ENCODE results near the gene ANKRD11. TPM values are rescaled to one million over a fixed set of nuclear protein-coding genes. Genes with fewer than 3 reads are reported as not detected.

The ANKRD11 gene
- polyA plus RNA-seq (2013, experiment 1 of 2): 92.2 TPM
- 93.3 TPM for polyA plus RNA-seq (2013, experiment 2 of 2)

- H3K18ac ChIP-seq (ENCODE audit: low read length): peak within 1 kb of the TSS; percentile 100
- no peak within 1 kb of the TSS for H4K5ac ChIP-seq (ENCODE audit: low read length)
- H4K8ac ChIP-seq (ENCODE audit: low read depth, low read length): peak within 1 kb of the TSS; percentile 81
- peak within 1 kb of the TSS; percentile 83 for H3K9ac ChIP-seq (ENCODE audit: low read length)
- WGBS (ENCODE audit: extremely low coverage, insufficient coverage, low lambda C conversion rate): no CpG with 5 or more reads among the region's 96 CpGs
- peaks cover 10% of the 10 kb centered on the region for H3K79me1 ChIP-seq (ENCODE audit: low read length)
- H3K56ac ChIP-seq (ENCODE audit: low read length): peak within 1 kb of the TSS; percentile 87
- peak within 1 kb of the TSS; percentile 72 for H3K27ac ChIP-seq (ENCODE audit: low read depth, low read length)
- H2BK5ac ChIP-seq (ENCODE audit: low read length): no peak within 1 kb of the TSS
- H3K4me2 ChIP-seq (ENCODE audit: low read length): peak within 1 kb of the TSS; percentile 45
- peaks cover 4% of the 10 kb centered on the region for H3K4me1 ChIP-seq (ENCODE audit: control insufficient read depth, low read depth, low read length)
- H3K27me3 ChIP-seq (ENCODE audit: insufficient read depth, low read length, poor library complexity): no peaks in the 10 kb centered on the region
- H3K23ac ChIP-seq (ENCODE audit: low read length): no peak within 1 kb of the TSS
- no peak within 1 kb of the TSS for H2BK15ac ChIP-seq (replicated peaks; ENCODE audit: low read depth)
- H2BK120ac ChIP-seq (ENCODE audit: low read depth, low read length): peak within 1 kb of the TSS; percentile 97
- H3K4ac ChIP-seq (ENCODE audit: low read depth, low read length): peak within 1 kb of the TSS; percentile 100
- H3K4me3 ChIP-seq (ENCODE audit: low read length): peak within 1 kb of the TSS; percentile 89
- no peaks in the 10 kb centered on the region for H3K36me3 ChIP-seq (ENCODE audit: control insufficient read depth, insufficient read depth, low read length)
- peak; percentile 100 for DNase-seq
- H3K79me2 ChIP-seq (ENCODE audit: control insufficient read depth, insufficient read depth, low read length): peaks cover 41% of the 10 kb centered on the region
- no peak within 1 kb of the TSS for H2AK5ac ChIP-seq (ENCODE audit: low read length)
These were observed at the start of gene ANKRD11 for GRCh38 chr16:89490439-89491237. Gene ANKRD11 (minus strand): TSS chr16:89490561. CDS start chr16:89317019, 173,542 bp downstream.

DNA sequence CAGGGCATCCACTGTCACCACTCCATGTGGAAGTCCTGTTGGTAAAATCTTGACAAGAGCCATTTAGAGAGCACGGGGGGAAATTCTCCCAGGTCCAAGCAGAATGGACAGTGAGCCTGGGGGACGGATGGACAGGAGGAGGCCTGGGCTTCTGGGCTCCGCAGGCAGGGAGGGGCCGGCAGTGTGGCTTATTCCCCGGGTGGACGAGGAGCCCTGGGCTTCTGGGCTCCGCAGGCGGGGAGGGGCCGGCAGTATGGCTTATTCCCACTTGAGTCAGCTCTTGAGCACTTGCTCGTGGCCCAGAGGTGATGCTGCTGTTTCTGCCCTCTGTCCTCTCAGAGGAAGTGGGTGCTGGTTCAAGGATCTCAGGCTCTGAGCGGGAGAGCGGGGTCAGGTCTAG lies 47.9 kb upstream of the ANKRD11 start:
- Histone ChIP-seq H3K4me1 (ENCODE audit: control insufficient read depth, low read depth, low read length) (no peaks in the 10 kb centered on the region), H2BK120ac (ENCODE audit: low read depth, low read length) (no peak overlapping the region), H3K9ac (ENCODE audit: low read length) (no peak overlapping the region), H3K36me3 (ENCODE audit: control insufficient read depth, insufficient read depth, low read length) (peaks cover 12% of the 10 kb centered on the region), H3K18ac (ENCODE audit: low read length) (no peak overlapping the region), H3K79me1 (ENCODE audit: low read length) (peaks cover 5% of the 10 kb centered on the region), H3K79me2 (ENCODE audit: control insufficient read depth, insufficient read depth, low read length) (no peaks in the 10 kb centered on the region), H3K56ac (ENCODE audit: low read length) (no peak overlapping the region), H3K23ac (ENCODE audit: low read length) (no peak overlapping the region), H2BK5ac (ENCODE audit: low read length) (no peak overlapping the region), H3K27me3 (ENCODE audit: insufficient read depth, low read length, poor library complexity) (no peaks in the 10 kb centered on the region), H2BK15ac (replicated peaks; ENCODE audit: low read depth) (no peak overlapping the region), H4K5ac (ENCODE audit: low read length) (no peak overlapping the region), H3K4me3 (ENCODE audit: low read length) (no peak overlapping the region), H3K4me2 (ENCODE audit: low read length) (no peak overlapping the region), H3K27ac (ENCODE audit: low read depth, low read length) (no peak overlapping the region), H2AK5ac (ENCODE audit: low read length) (no peak overlapping the region), H3K4ac (ENCODE audit: low read depth, low read length) (no peak overlapping the region), H4K8ac (ENCODE audit: low read depth, low read length) (no peak overlapping the region)
- no peak for DNase-seq
- no CpG with 5 or more reads among the region's 12 CpGs for WGBS (ENCODE audit: extremely low coverage, insufficient coverage, low lambda C conversion rate)

DNA sequence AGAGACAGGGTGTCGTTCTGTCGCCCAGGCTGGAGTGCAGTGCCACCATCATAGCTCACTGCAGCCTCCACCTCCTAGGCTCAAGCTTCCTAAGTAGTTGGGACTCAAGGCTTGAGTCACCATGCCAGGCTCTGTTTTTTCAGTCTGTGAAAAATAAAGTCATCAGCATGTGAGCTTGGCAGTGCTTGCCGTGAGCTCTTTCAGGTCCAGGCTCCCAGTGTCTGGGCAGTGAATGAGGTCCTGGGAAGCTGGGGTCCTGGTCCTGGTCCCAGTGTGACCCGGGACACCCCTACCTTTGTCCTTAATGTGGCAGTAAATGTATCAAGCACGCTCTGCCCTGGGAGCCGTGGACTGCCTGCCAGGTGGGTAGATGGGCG lies 47.2 kb upstream of the ANKRD11 start:
- no peak overlapping the region for H3K4ac ChIP-seq (ENCODE audit: low read depth, low read length)

GRCh38 chr16:89536886-89537548 lies 46.7 kb upstream of the ANKRD11 start:
- H3K56ac ChIP-seq (ENCODE audit: low read length): no peak overlapping the region
- H4K8ac ChIP-seq (ENCODE audit: low read depth, low read length): no peak overlapping the region
- no peaks in the 10 kb centered on the region for H3K27me3 ChIP-seq (ENCODE audit: insufficient read depth, low read length, poor library complexity)
- H3K36me3 ChIP-seq (ENCODE audit: control insufficient read depth, insufficient read depth, low read length): peaks cover 14% of the 10 kb centered on the region
- no peak overlapping the region for H2AK5ac ChIP-seq (ENCODE audit: low read length)
- no peak overlapping the region for H3K18ac ChIP-seq (ENCODE audit: low read length)
- H2BK5ac ChIP-seq (ENCODE audit: low read length): no peak overlapping the region
- no peaks in the 10 kb centered on the region for H3K4me1 ChIP-seq (ENCODE audit: control insufficient read depth, low read depth, low read length)
- no peak overlapping the region for H3K23ac ChIP-seq (ENCODE audit: low read length)
- H3K79me2 ChIP-seq (ENCODE audit: control insufficient read depth, insufficient read depth, low read length): no peaks in the 10 kb centered on the region
- H3K27ac ChIP-seq (ENCODE audit: low read depth, low read length): no peak overlapping the region
- no peak overlapping the region for H3K4me3 ChIP-seq (ENCODE audit: low read length)
- peaks cover 5% of the 10 kb centered on the region for H3K79me1 ChIP-seq (ENCODE audit: low read length)
- H2BK15ac ChIP-seq (replicated peaks; ENCODE audit: low read depth): no peak overlapping the region
- H3K4me2 ChIP-seq (ENCODE audit: low read length): no peak overlapping the region
- H2BK120ac ChIP-seq (ENCODE audit: low read depth, low read length): no peak overlapping the region
- no peak overlapping the region for H4K5ac ChIP-seq (ENCODE audit: low read length)
- whole genome bisulfite sequencing (ENCODE audit: extremely low coverage, insufficient coverage, low lambda C conversion rate): no CpG with 5 or more reads among the region's 36 CpGs
- DNase-seq: no peak
- no peak overlapping the region for H3K9ac ChIP-seq (ENCODE audit: low read length)
- H3K4ac ChIP-seq (ENCODE audit: low read depth, low read length): no peak overlapping the region

More for the DNA sequence above, 47.2 kb upstream of the ANKRD11 start:
- Histone ChIP-seq H3K79me1 (ENCODE audit: low read length) (peaks cover 5% of the 10 kb centered on the region), H2AK5ac (ENCODE audit: low read length) (no peak overlapping the region), H2BK120ac (ENCODE audit: low read depth, low read length) (no peak overlapping the region), H3K23ac (ENCODE audit: low read length) (no peak overlapping the region), H3K9ac (ENCODE audit: low read length) (no peak overlapping the region), H3K79me2 (ENCODE audit: control insufficient read depth, insufficient read depth, low read length) (no peaks in the 10 kb centered on the region), H2BK15ac (replicated peaks; ENCODE audit: low read depth) (no peak overlapping the region), H3K56ac (ENCODE audit: low read length) (no peak overlapping the region), H4K8ac (ENCODE audit: low read depth, low read length) (no peak overlapping the region), H3K36me3 (ENCODE audit: control insufficient read depth, insufficient read depth, low read length) (peaks cover 12% of the 10 kb centered on the region), H2BK5ac (ENCODE audit: low read length) (no peak overlapping the region), H3K4me2 (ENCODE audit: low read length) (no peak overlapping the region), H3K27me3 (ENCODE audit: insufficient read depth, low read length, poor library complexity) (no peaks in the 10 kb centered on the region), H4K5ac (ENCODE audit: low read length) (no peak overlapping the region), H3K18ac (ENCODE audit: low read length) (no peak overlapping the region), H3K27ac (ENCODE audit: low read depth, low read length) (no peak overlapping the region), H3K4me3 (ENCODE audit: low read length) (no peak overlapping the region), H3K4me1 (ENCODE audit: control insufficient read depth, low read depth, low read length) (no peaks in the 10 kb centered on the region)
- no peak for DNase-seq
- WGBS (ENCODE audit: extremely low coverage, insufficient coverage, low lambda C conversion rate): no CpG with 5 or more reads among the region's 7 CpGs

DNA sequence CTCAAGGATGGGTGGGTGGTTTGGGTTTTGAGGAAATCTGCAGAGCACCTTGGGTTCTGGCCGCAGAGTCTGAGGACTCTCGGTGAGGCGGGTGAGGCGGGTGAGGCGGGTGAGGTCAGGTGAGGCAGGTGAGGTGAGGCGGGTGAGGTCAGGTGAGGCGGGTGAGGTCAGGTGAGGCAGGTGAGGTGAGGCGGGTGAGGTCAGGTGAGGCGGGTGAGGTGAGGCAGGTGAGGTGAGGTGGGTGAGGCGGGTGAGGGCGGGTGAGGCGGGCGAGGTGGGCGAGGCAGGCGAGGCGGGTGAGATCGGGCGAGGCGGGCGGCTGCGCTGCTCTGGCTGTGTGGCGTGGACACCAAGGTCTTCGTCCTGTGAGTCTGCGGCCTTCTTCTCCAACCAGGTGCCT lies 46.0 kb upstream of the ANKRD11 start:
- no peak overlapping the region for H3K23ac ChIP-seq (ENCODE audit: low read length)
- H3K18ac ChIP-seq (ENCODE audit: low read length): no peak overlapping the region
- no peak overlapping the region for H2BK120ac ChIP-seq (ENCODE audit: low read depth, low read length)
- H4K8ac ChIP-seq (ENCODE audit: low read depth, low read length): no peak overlapping the region
- no peak overlapping the region for H3K56ac ChIP-seq (ENCODE audit: low read length)
- no peak overlapping the region for H2BK15ac ChIP-seq (replicated peaks; ENCODE audit: low read depth)
- no peak overlapping the region for H3K27ac ChIP-seq (ENCODE audit: low read depth, low read length)
- H3K79me2 ChIP-seq (ENCODE audit: control insufficient read depth, insufficient read depth, low read length): no peaks in the 10 kb centered on the region
- H2BK5ac ChIP-seq (ENCODE audit: low read length): no peak overlapping the region
- no peak for DNase-seq
- no peaks in the 10 kb centered on the region for H3K27me3 ChIP-seq (ENCODE audit: insufficient read depth, low read length, poor library complexity)
- H4K5ac ChIP-seq (ENCODE audit: low read length): no peak overlapping the region
- H3K4ac ChIP-seq (ENCODE audit: low read depth, low read length): no peak overlapping the region
- H2AK5ac ChIP-seq (ENCODE audit: low read length): no peak overlapping the region
- no peak overlapping the region for H3K9ac ChIP-seq (ENCODE audit: low read length)
- no peaks in the 10 kb centered on the region for H3K4me1 ChIP-seq (ENCODE audit: control insufficient read depth, low read depth, low read length)
- peaks cover 5% of the 10 kb centered on the region for H3K79me1 ChIP-seq (ENCODE audit: low read length)
- no CpG with 5 or more reads among the region's 24 CpGs for WGBS (ENCODE audit: extremely low coverage, insufficient coverage, low lambda C conversion rate)
- no peak overlapping the region for H3K4me2 ChIP-seq (ENCODE audit: low read length)
- peaks cover 16% of the 10 kb centered on the region for H3K36me3 ChIP-seq (ENCODE audit: control insufficient read depth, insufficient read depth, low read length)
- H3K4me3 ChIP-seq (ENCODE audit: low read length): no peak overlapping the region
